Activated CD8-positive, alpha-beta T cell treated with anti-CD3 and anti-CD28 coated beads for 36 hours (primary cell): ENCODE data around the gene ZBTB32. TPM values are rescaled to one million over a fixed set of nuclear protein-coding genes. Genes with fewer than 3 reads are reported as not detected.

Source experiments
- ATAC-seq: fragments of 200-7000 bp; cut with Tn5 transposase; one replicate; pipeline ENCODE4 v1.10.0; 2021; ENCODE audit warnings: mild to moderate bottlenecking, moderate library complexity
- CTCF ChIA-PET: fragments of 350-600 bp; sonication (Branson Sonifier 250); formaldehyde crosslinking; loops from one replicate; lab custom pipeline; 2021; ENCODE audit warnings: antibody characterized with exemption; lab: Charles Lee
- POLR2A ChIA-PET: fragments of 350-600 bp; sonication (Branson Sonifier 250); formaldehyde crosslinking; loops from one replicate; lab custom pipeline; 2021; ENCODE audit warnings: antibody characterized with exemption; lab: Charles Lee
- DNase-seq: peaks from one replicate; pipeline ENCODE4 v3.0.0-alpha.2; 2020
- H3K27ac Mint-ChIP-seq: one replicate; pipeline ENCODE4 v1.8.0; 2021; ENCODE audit warnings: mild to moderate bottlenecking, mixed read lengths
- H3K27me3 Mint-ChIP-seq: one replicate; pipeline ENCODE4 v1.8.0; 2021; ENCODE audit warnings: mixed read lengths
- H3K36me3 Mint-ChIP-seq: one replicate; pipeline ENCODE4 v1.8.0; 2021; ENCODE audit warnings: low read depth, mixed read lengths
- H3K4me1 Mint-ChIP-seq: one replicate; pipeline ENCODE4 v1.8.0; 2021; ENCODE audit warnings: low read depth, mixed read lengths
- H3K4me3 Mint-ChIP-seq: one replicate; pipeline ENCODE4 v1.8.0; 2021; ENCODE audit warnings: mild to moderate bottlenecking, moderate library complexity, mixed read lengths
- H3K9me3 Mint-ChIP-seq: one replicate; pipeline ENCODE4 v1.8.0; 2021; ENCODE audit warnings: mixed read lengths
- CTCF ChIP-seq: fragments of 200-600 bp; IDR thresholded peaks from one replicate; pipeline ENCODE4 v1.8.0; 2022; ENCODE audit warnings: antibody characterized with exemption, mild to moderate bottlenecking
- intact Hi-C: fragments of 100-400 bp; cut with micrococcal nuclease; formaldehyde crosslinking; loops from one replicate; pipeline ENCODE4 v1.10.0; 2022
- total RNA-seq, 2 experiments: library from RNA; stranded (reverse); gene quantifications; one replicate each; pipeline ENCODE4 v1.2.3, GENCODE V29; 2021

ZBTB32 gene
- total RNA-seq, 2 experiments from 2014 or later, result 410 to 420 TPM

GRCh38 chr19:35703343-35703742 is 1.0 kb upstream of the ZBTB32 start:
- intact Hi-C loops, result loop anchor here (2.0 kb wide), 1 partner anchor 13 kb away; no protein-coding TSS in a partner anchor
- no peaks in the 10 kb centered on the region for H3K27me3 Mint-ChIP-seq
- no peak for TF ChIP-seq CTCF
- no peak overlapping the region for H3K4me3 Mint-ChIP-seq
- H3K9me3 Mint-ChIP-seq, result peaks cover 2% of the 10 kb centered on the region
- no peak overlapping the region for H3K27ac Mint-ChIP-seq
- no peak for DNase-seq
- ChIA-PET CTCF (interaction anchor here (1.6 to 10.5 kb wide), 4 partner anchors 9 to 116 kb away, joined by 6 to 137 read pairs (median 10); no protein-coding TSS in a partner anchor), POLR2A (interaction anchor here (0.9 to 10.5 kb wide), 4 partner anchors 9 to 39 kb away, joined by 4 to 215 read pairs (median 8); partner anchors contain the start of gene IGFLR1)
- peaks cover 15% of the 10 kb centered on the region for H3K4me1 Mint-ChIP-seq
- peaks cover 2% of the 10 kb centered on the region for H3K36me3 Mint-ChIP-seq
- no peak for ATAC-seq

- peaks cover 2% of the 10 kb centered on the region for H3K9me3 Mint-ChIP-seq
- no peak for TF ChIP-seq CTCF
- no peak for DNase-seq
- CTCF ChIA-PET, result interaction anchor here (1.6 to 2.1 kb wide), 2 partner anchors 10 to 14 kb away, joined by 5 to 6 read pairs; no protein-coding TSS in a partner anchor
- intact Hi-C loops, result no loop called here
- no peak overlapping the region for H3K4me3 Mint-ChIP-seq
- ATAC-seq, result no peak
- H3K4me1 Mint-ChIP-seq, result peaks cover 39% of the 10 kb centered on the region
- POLR2A ChIA-PET, result interaction anchor here (0.8 to 8.8 kb wide), 3 partner anchors 9 to 36 kb away, joined by 3 to 215 read pairs (median 5); no protein-coding TSS in a partner anchor
- peaks cover 4% of the 10 kb centered on the region for H3K36me3 Mint-ChIP-seq
- H3K27ac Mint-ChIP-seq, result peak overlapping the region; percentile 42
- H3K27me3 Mint-ChIP-seq, result no peaks in the 10 kb centered on the region
These were observed 4.0 kb downstream of the ZBTB32 start for GRCh38 chr19:35708391-35708790.

- intact Hi-C loops, result loop anchor here (2.0 to 10.0 kb wide), 3 partner anchors 14 to 224 kb away; partner anchors contain the start of genes LIN37, LRFN3, PSENEN and U2AF1L4
- peak overlapping the region; percentile 73 for H3K4me3 Mint-ChIP-seq
- H3K4me1 Mint-ChIP-seq, result peaks cover 38% of the 10 kb centered on the region
- peaks cover 2% of the 10 kb centered on the region for H3K9me3 Mint-ChIP-seq
- ChIA-PET CTCF (interaction anchor here (1.0 to 6.4 kb wide), 7 partner anchors 12 to 162 kb away, joined by 3 to 137 read pairs (median 4); partner anchors contain the start of genes COX6B1 and IGFLR1), POLR2A (interaction anchor here (0.5 to 8.8 kb wide), 11 partner anchors 12 to 283 kb away, joined by 3 to 215 read pairs (median 3); partner anchors contain the start of genes IGFLR1, LIN37, PSENEN and U2AF1L4)
- ATAC-seq (peak; percentile 55), DNase-seq (peak; percentile 95)
- no peak for TF ChIP-seq CTCF
- H3K36me3 Mint-ChIP-seq, result peaks cover 31% of the 10 kb centered on the region
- no peaks in the 10 kb centered on the region for H3K27me3 Mint-ChIP-seq
- peak overlapping the region; percentile 100 for H3K27ac Mint-ChIP-seq
These were observed 6.7 kb downstream of the ZBTB32 start for GRCh38 chr19:35710784-35711723.

- H3K4me3 Mint-ChIP-seq, result peak overlapping the region; percentile 83
- ATAC-seq, result peak; percentile 32
- H3K36me3 Mint-ChIP-seq, result peaks cover 46% of the 10 kb centered on the region
- H3K4me1 Mint-ChIP-seq, result peaks cover 38% of the 10 kb centered on the region
- intact Hi-C loops, result loop anchor here (2.0 to 10.0 kb wide), 3 partner anchors 34 to 222 kb away; partner anchors contain the start of genes HCST, LIN37, LRFN3 and PSENEN
- peak overlapping the region; percentile 100 for H3K27ac Mint-ChIP-seq
- ChIA-PET CTCF (interaction anchor here (1.0 to 6.4 kb wide), 8 partner anchors 14 to 69 kb away, joined by 3 to 137 read pairs (median 6); partner anchors contain the start of genes IGFLR1, LIN37, PSENEN and U2AF1L4), POLR2A (interaction anchor here (0.7 to 8.8 kb wide), 16 partner anchors 7 to 218 kb away, joined by 3 to 215 read pairs (median 4); partner anchors contain the start of genes HSPB6, IGFLR1, LIN37 and PROSER3)
- peaks cover 2% of the 10 kb centered on the region for H3K9me3 Mint-ChIP-seq
- no peak for TF ChIP-seq CTCF
- H3K27me3 Mint-ChIP-seq, result no peaks in the 10 kb centered on the region
- peak; percentile 95 for DNase-seq
These were observed 8.5 kb downstream of the ZBTB32 start for GRCh38 chr19:35712567-35713505.
